HUES6 (cell line): ENCODE measurements around the gene SSNA1.
"Not testable (repeated sequence)": the region's sequence is repeated elsewhere in the genome, so short reads cannot be mapped to it uniquely, and the experiment has no call there.

Source experiments
- H3K27ac ChIP-seq: 2 replicates; pipeline ENCODE4 v1.7.0; 2013; ENCODE audit warnings: low read depth, mild to moderate bottlenecking, low read length, inconsistent platforms
- H3K27me3 ChIP-seq: 2 replicates; pipeline ENCODE4 v1.6.1; 2013; ENCODE audit warnings: low read length; ENCODE audit not compliant: control insufficient read depth, insufficient read depth
- H3K36me3 ChIP-seq: 2 replicates; pipeline ENCODE4 v1.6.1; 2013; ENCODE audit warnings: low read length; ENCODE audit not compliant: control insufficient read depth, insufficient read depth
- H3K4me1 ChIP-seq: 2 replicates; pipeline ENCODE4 v1.6.1; 2013; ENCODE audit warnings: low read length; ENCODE audit not compliant: control insufficient read depth, insufficient read depth
- H3K4me3 ChIP-seq: 2 replicates; pipeline ENCODE4 v1.5.1; 2013; ENCODE audit warnings: low read depth, low read length
- H3K9ac ChIP-seq: one replicate; pipeline ENCODE4 v1.6.1; 2013; ENCODE audit warnings: mild to moderate bottlenecking, low read length
- H3K9me3 ChIP-seq: 2 replicates; pipeline ENCODE4 v1.6.1; 2013; ENCODE audit warnings: low read depth, low read length; ENCODE audit not compliant: control insufficient read depth, insufficient read depth

SSNA1 gene

GRCh38 chr9:137232510-137232909, 44.0 kb downstream of the SSNA1 start:
- Histone ChIP-seq H3K27me3 (no peaks in the 10 kb centered on the region), H3K27ac (no peak overlapping the region), H3K4me3 (no peak overlapping the region), H3K9me3 (no peaks in the 10 kb centered on the region), H3K36me3 (no peaks in the 10 kb centered on the region), H3K4me1 (peaks cover 21% of the 10 kb centered on the region), H3K9ac (no peak overlapping the region)

- Histone ChIP-seq H3K27ac (no peak overlapping the region), H3K9ac (no peak overlapping the region), H3K9me3 (no peaks in the 10 kb centered on the region), H3K27me3 (no peaks in the 10 kb centered on the region), H3K4me3 (no peak overlapping the region), H3K4me1 (peaks cover 27% of the 10 kb centered on the region), H3K36me3 (no peaks in the 10 kb centered on the region)
Observed at GRCh38 chr9:137233143-137233980, 44.9 kb downstream of the SSNA1 start.

GRCh38 chr9:137234055-137234697, 45.7 kb downstream of the SSNA1 start:
- Histone ChIP-seq H3K27ac (no peak overlapping the region), H3K9me3 (no peaks in the 10 kb centered on the region), H3K36me3 (no peaks in the 10 kb centered on the region), H3K4me1 (peaks cover 30% of the 10 kb centered on the region), H3K9ac (no peak overlapping the region), H3K27me3 (no peaks in the 10 kb centered on the region), H3K4me3 (no peak overlapping the region)

- no peak overlapping the region for H3K9ac ChIP-seq
- H3K4me3 ChIP-seq, result no peak overlapping the region
- H3K9me3 ChIP-seq, result no peaks in the 10 kb centered on the region
- no peaks in the 10 kb centered on the region for H3K27me3 ChIP-seq
- no peak overlapping the region for H3K27ac ChIP-seq
- peaks cover 26% of the 10 kb centered on the region for H3K4me1 ChIP-seq
- H3K36me3 ChIP-seq, result no peaks in the 10 kb centered on the region
Observed at GRCh38 chr9:137234758-137235423, 46.4 kb downstream of the SSNA1 start.

GRCh38 chr9:137235424-137236237, 47.2 kb downstream of the SSNA1 start:
- H3K27ac ChIP-seq, result no peak overlapping the region
- H3K9me3 ChIP-seq, result no peaks in the 10 kb centered on the region
- peaks cover 26% of the 10 kb centered on the region for H3K4me1 ChIP-seq
- no peak overlapping the region for H3K9ac ChIP-seq
- no peak overlapping the region for H3K4me3 ChIP-seq
- no peaks in the 10 kb centered on the region for H3K36me3 ChIP-seq
- no peaks in the 10 kb centered on the region for H3K27me3 ChIP-seq

- Histone ChIP-seq H3K27me3 (no peaks in the 10 kb centered on the region), H3K36me3 (no peaks in the 10 kb centered on the region), H3K4me3 (0 out of 2 replicates have a peak overlapping the region, but pooled peaks have one; percentile 20), H3K9ac (no peak overlapping the region), H3K27ac (no peak overlapping the region), H3K4me1 (peaks cover 26% of the 10 kb centered on the region), H3K9me3 (no peaks in the 10 kb centered on the region)
Observed at GRCh38 chr9:137236238-137236935, 47.9 kb downstream of the SSNA1 start.

GRCh38 chr9:137236936-137237421, 48.5 kb downstream of the SSNA1 start:
- Histone ChIP-seq H3K27ac (no peak overlapping the region), H3K27me3 (no peaks in the 10 kb centered on the region), H3K9ac (no peak overlapping the region), H3K4me3 (0 out of 2 replicates have a peak overlapping the region, but pooled peaks have one; percentile 20), H3K9me3 (no peaks in the 10 kb centered on the region), H3K36me3 (peaks cover under 1% of the 10 kb centered on the region), H3K4me1 (peaks cover 26% of the 10 kb centered on the region)

- H3K9me3 ChIP-seq, result no peaks in the 10 kb centered on the region
- H3K27me3 ChIP-seq, result no peaks in the 10 kb centered on the region
- no peak overlapping the region for H3K27ac ChIP-seq
- H3K36me3 ChIP-seq, result peaks cover 11% of the 10 kb centered on the region
- no peak overlapping the region for H3K9ac ChIP-seq
- H3K4me1 ChIP-seq, result peaks cover 35% of the 10 kb centered on the region
- H3K4me3 ChIP-seq, result no peak overlapping the region
Observed at GRCh38 chr9:137237759-137238726, 49.6 kb downstream of the SSNA1 start.

- not testable (repeated sequence) for H3K9me3 ChIP-seq, H3K27me3 ChIP-seq
- peaks cover 47% of the 10 kb centered on the region for H3K4me1 ChIP-seq
- peak overlapping the region; percentile 89; the same call in 1 of the 2 replicates for H3K27ac ChIP-seq
- H3K36me3 ChIP-seq, result peaks cover 21% of the 10 kb centered on the region
- H3K4me3 ChIP-seq, result peak overlapping the region; percentile 83
- peak overlapping the region; percentile 93 for H3K9ac ChIP-seq
Observed at GRCh38 chr9:137239541-137240200, 51.2 kb downstream of the SSNA1 start.
